ENCODE measurements around the gene MC2R.

- TF ChIP-seq GATA3 (IDR thresholded peaks at IDR 0.05; ENCODE audit: low read depth, low read length) = no peak
- TF ChIP-seq GATA2 (IDR thresholded peaks at IDR 0.05; ENCODE audit: low read depth, low read length) = no peak
These were observed 65.5 kb downstream of the MC2R start for GRCh38 chr18:13849791-13850190.
